Stimulated activated CD4-positive, alpha-beta T cell treated with anti-CD3 and anti-CD28 coated beads, TNF-alpha, amount 100 ng/mL, for 48 hours (primary cell): ENCODE data around the gene NF1.

ENCODE experiments used
- DNase-seq, 3 donors: peaks; one replicate each; pipeline ENCODE4 v3.0.0-alpha.2; 2020; ENCODE audit warnings: low read depth in 3 of 3

The NF1 gene

GRCh38 chr17:31401456-31402254 lies 306.9 kb downstream of the NF1 start:
- DNase-seq = no peak

- no peak for DNase-seq
Observed at GRCh38 chr17:31404028-31404949, 309.5 kb downstream of the NF1 start.

DNA sequence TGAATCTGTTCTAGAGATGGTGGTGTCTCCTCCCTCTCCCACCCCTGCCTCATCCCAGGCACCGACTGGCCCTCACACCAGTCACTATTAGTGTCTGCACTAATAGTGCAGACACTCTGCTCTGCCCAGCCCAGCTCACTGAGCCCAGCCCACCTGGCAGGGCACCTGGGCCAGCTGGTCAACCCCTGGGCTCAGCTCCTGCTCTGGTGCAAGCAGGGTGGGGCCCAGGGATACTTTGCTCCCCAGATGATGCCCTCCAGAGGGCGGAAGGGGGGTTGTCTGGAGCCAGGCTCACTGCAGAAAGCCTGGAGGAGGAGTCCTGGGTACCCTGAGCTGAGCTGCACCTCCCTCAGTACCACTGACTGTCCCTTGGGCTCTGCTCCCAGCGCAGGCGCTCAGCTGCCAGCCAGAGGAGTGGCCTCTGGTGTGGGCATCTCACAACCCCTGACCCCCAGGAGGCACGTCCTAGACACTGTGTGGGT lies 311.2 kb downstream of the NF1 start:
- no peak for DNase-seq

- no peak for DNase-seq
Observed at GRCh38 chr17:31408586-31408985, 313.8 kb downstream of the NF1 start.

GRCh38 chr17:31411707-31412285 lies 317.0 kb downstream of the NF1 start:
- DNase-seq = no peak

DNA sequence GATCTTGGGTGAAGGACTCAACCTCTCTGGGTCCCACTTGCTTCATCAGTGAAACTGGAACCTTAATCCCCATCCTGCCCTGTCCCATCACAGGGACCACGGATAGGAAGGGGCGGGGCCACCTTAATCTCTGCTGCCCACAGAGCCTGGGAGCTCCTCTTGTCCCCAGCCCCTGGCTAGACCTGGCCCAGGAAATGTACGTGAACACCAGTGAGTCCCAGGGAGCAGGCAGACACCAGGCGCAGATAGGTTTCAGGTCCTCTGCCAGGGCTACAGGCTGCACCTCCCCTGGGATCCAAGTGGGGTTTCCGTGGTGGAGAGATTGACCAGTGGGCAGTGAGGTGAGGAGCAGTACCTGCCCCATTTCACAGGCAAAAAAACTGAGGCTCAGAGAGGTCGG lies 317.7 kb downstream of the NF1 start:
- no peak for DNase-seq

- DNase-seq = no peak
Observed at GRCh38 chr17:31413081-31413799, 318.5 kb downstream of the NF1 start.

GRCh38 chr17:31413874-31414549 lies 319.2 kb downstream of the NF1 start:
- no peak for DNase-seq

- DNase-seq = no peak
Observed at GRCh38 chr17:31414550-31414918, 319.8 kb downstream of the NF1 start.

GRCh38 chr17:31415004-31415454 lies 320.3 kb downstream of the NF1 start:
- DNase-seq = no peak

DNA sequence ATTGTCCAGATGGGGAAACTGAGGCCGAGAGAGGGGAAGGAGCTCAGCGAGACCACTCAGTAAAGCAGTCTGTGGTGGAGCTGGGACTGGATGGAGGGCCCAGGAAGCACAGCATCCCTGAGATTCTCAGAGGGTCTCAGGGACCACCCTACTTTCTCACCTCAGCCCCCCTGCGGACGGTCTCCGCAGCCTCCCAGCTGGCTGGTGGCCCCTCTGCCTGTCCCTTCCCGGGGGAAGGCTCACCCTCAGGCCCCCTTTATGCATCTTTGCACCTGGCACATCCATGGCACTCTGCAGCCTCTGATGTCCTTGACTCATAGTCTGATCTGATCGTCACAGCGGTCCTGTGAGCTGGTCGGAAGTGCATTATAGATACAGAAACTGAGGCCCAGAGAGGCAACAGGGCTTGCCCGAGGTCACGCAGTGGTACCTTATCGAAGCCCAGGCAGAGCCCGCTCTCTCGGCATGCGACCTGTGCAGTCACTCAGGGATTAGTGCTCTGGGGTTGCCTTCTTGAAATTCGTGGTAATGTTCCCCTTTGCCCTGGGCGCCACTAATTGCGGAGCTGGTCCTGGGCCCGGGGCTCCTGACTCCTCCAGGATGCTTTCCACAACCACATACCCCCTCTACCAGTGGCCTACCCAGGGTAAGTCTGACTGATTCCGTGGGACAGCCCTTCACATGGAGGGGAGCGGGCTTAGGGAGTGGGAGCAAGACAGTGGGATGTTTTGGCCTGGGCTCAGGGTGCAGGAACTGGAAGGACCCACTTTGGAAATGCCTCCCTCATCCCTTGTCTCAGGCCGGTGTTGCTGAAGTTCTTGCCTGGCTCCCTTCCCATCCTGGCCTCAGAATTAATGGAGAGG lies 321.1 kb downstream of the NF1 start:
- DNase-seq = no peak

DNA sequence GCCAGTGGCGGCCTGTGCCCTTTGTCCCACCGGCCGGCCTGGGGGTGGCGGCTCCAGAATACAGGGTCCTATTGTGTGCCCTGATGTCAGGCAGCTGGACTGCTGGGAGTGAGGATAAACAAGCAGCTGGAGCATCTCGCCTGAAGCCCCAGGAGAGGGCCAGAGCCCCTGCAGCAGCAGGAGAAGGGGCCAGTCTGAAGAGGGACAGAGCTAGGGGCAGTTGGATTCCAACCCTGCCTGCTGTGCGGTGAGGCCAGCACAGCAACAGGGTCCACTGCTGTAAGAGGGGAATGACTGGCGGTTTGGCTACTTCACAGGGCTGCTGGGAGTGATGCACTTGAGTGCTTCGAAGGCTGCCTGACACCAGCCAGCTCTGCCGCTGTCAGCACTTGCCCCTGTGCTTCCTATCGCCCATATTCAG lies 321.7 kb downstream of the NF1 start:
- DNase-seq = no peak

- no peak for DNase-seq
Observed at GRCh38 chr17:31417051-31417792, 322.4 kb downstream of the NF1 start.

DNA sequence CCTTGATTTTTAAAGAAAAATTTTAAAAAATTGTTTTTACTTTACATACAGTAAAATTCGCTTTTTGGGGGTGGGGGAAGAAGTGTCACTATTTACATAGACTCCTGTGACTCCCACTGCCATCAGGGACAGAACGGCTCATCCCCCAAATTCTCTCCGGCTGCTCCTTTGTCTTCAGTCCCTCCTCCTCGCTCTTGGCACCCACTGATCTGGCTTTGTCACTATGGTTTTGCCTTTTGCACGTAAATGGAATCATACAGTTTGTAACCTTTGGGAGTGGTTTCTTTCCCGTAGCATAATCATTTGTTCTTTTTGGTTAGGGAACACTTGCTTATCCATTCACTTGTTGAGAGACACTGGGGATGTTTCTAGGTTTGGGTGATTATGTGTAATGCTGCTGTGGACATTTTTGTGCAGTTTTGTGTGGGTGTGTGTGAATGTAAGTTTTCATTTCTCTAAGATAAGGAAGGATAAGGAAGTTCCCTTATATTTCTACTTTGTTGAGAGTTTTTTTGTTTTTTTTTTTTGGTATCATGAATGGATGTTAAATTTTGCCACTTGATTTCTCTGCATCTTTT lies 324.1 kb downstream of the NF1 start:
- DNase-seq = no peak

DNA sequence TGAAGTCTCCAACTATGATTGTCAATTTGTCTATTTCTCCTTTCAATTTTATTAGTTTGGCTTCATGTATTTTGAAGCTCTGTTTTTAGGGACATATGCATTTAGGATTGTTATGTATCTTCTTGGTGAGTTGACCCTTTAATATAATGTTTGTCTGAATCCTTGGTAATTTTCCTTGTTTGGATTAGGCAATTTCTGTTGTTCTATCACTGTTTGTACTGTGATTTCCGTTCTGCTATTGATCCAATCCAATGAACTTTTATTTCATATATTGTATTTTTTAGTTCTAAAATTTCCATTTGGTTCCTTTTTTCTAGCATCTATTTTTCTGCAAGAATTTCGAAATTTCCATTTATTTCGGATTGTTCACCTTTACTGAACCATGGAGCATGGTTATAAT lies 327.7 kb downstream of the NF1 start:
- no peak for DNase-seq

- DNase-seq = no peak
Observed at GRCh38 chr17:31424944-31425281, 330.1 kb downstream of the NF1 start.

DNA sequence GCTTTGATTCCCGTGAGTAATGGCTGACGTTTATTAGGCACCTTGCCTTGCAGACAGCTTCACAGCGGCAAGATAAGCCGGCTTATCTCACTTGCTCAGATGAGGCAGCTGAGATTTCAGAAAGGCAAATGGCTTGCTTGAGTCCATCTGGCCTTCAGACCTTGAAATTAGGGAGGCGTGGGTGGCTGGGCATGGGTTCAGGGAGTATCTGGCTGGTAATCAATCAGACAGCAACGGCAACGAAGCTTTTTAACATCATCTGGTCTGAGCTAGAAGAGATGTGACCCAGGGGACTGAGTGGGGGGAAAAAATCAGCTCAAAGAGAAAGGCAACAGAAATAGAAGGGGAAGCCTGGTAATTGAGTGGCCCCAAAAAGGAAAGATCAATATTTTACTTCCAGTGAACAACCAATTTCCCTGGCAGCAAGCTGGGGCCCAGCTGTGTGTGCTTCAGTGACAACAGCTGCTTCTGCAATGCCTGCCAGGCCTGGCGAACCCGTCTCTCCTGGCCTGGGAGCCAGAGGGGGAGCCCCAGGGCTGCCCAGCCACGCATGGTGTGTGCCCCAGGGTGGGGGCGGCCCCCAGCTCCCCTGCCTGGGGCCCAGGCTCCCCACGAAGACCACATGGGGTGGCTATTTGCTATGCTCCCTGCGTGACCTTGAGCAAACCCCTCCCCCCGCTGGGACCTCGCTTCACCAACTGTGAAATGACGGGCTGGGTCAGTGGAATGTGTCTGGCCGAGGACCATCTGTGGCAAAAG lies 330.7 kb downstream of the NF1 start:
- no peak for DNase-seq
